DND-41 (cell line): ENCODE measurements around the gene ZSCAN10.
A peak's percentile ranks its signal among the peaks of the same experiment; 100 is the strongest.
"Not testable (repeated sequence)": the region's sequence is repeated elsewhere in the genome, so short reads cannot be mapped to it uniquely, and the experiment has no call there.

Experiments used
- ATAC-seq: fragments of 200-7000 bp; cut with Tn5 transposase; 3 replicates; pipeline ENCODE4 v1.9.1; 2021; ENCODE audit warnings: low read depth; ENCODE audit not compliant: insufficient read depth
- DNase-seq: peaks from one replicate; pipeline ENCODE4 v3.0.0-alpha.2; 2020
- H2AFZ ChIP-seq: 2 replicates; pipeline ENCODE4 v1.6.0; 2012; ENCODE audit warnings: low read depth, low read length
- H3K27ac ChIP-seq: 2 replicates; pipeline ENCODE4 v1.5.1; 2012; ENCODE audit warnings: low read length, inconsistent platforms
- H3K27me3 ChIP-seq: fragments of 200-600 bp; sonication (generic); 2 replicates; pipeline ENCODE4 v1.6.0; 2012; ENCODE audit warnings: low read length, mild to moderate bottlenecking, inconsistent platforms; ENCODE audit not compliant: insufficient read depth, poor library complexity
- H3K36me3 ChIP-seq: 2 replicates; pipeline ENCODE4 v1.5.1; 2012; ENCODE audit warnings: low read length, inconsistent platforms; ENCODE audit not compliant: insufficient read depth
- H3K4me1 ChIP-seq: 2 replicates; pipeline ENCODE4 v1.5.1; 2012; ENCODE audit warnings: mild to moderate bottlenecking, low read length; ENCODE audit not compliant: insufficient read depth
- H3K4me2 ChIP-seq: 2 replicates; pipeline ENCODE4 v1.6.0; 2012; ENCODE audit warnings: mild to moderate bottlenecking, moderate library complexity, low read length, inconsistent platforms; ENCODE audit not compliant: insufficient read depth
- H3K4me3 ChIP-seq, 2 experiments: fragments of 200-600 bp in 1 of 2; shearing (Covaris generic) in 1 of 2; 2 replicates each; pipeline ENCODE4 v1.5.1; 2012 to 2016; ENCODE audit warnings: inconsistent platforms in 2 of 2, low read length in 2 of 2, mild to moderate bottlenecking in 2 of 2, low read depth in 1 of 2, moderate library complexity in 1 of 2
- H3K79me2 ChIP-seq: 2 replicates; pipeline ENCODE4 v1.6.0; 2012; ENCODE audit warnings: low read length, inconsistent platforms; ENCODE audit not compliant: insufficient read depth
- H3K9ac ChIP-seq: 2 replicates; pipeline ENCODE4 v1.6.0; 2012; ENCODE audit warnings: low read depth, mild to moderate bottlenecking, inconsistent platforms, low read length, moderate library complexity
- H3K9me3 ChIP-seq: 2 replicates; pipeline ENCODE4 v1.5.1; 2012; ENCODE audit warnings: low read length, moderate library complexity, mild to moderate bottlenecking, inconsistent platforms; ENCODE audit not compliant: insufficient read depth, severe bottlenecking
- H4K20me1 ChIP-seq: 2 replicates; pipeline ENCODE4 v1.6.0; 2012; ENCODE audit warnings: low read length; ENCODE audit not compliant: insufficient read depth
- EZH2 ChIP-seq: IDR thresholded peaks from 3 replicates; pipeline ENCODE4 v1.6.1; 2012; ENCODE audit warnings: borderline replicate concordance, low read depth, mild to moderate bottlenecking, moderate library complexity, low read length, inconsistent platforms; ENCODE audit not compliant: severe bottlenecking
- TF ChIP-seq, protein P1 (sequence below): IDR thresholded peaks from 2 replicates; pipeline ENCODE4 v1.5.1; 2012; ENCODE audit warnings: borderline replicate concordance, low read length, moderate library complexity, mild to moderate bottlenecking; ENCODE audit not compliant: poor library complexity, severe bottlenecking; ENCODE audit errors: extremely low read depth

ZSCAN10 gene

DNA sequence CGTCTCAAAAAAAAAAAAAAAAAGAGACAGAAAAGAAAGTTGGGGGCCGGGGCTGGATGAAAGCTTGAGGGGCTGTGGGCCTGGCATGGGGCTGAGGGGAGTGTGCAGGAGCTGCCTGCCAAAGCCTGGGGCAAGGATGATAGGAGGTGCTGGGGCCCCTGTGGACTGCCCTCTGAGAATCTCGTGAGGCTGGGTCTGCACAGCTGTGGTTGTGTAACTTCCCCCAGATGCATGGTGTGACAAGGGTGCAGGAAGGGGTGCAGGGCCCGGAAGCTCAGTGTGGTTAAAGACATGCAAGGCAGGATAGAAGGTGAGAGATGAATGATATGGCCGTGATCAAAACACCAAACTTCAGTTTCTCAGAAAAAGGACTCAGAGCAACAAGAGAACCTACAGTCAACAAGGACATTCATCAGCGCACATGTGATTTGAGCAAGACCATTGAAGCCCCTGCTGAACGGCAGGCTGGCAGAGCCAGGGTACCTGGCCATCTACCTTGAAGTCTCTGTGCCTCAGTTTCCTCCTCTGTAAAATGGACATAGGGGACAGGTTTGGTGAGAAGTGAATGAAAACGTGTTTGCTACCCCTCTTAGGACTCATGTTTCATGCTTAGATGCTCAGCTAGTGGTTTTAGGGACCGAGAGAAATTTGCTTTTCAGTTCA lies 24.1 kb downstream of the ZSCAN10 start:
- TF ChIP-seq EZH2 = no peak
- TF ChIP-seq, protein P1, sequence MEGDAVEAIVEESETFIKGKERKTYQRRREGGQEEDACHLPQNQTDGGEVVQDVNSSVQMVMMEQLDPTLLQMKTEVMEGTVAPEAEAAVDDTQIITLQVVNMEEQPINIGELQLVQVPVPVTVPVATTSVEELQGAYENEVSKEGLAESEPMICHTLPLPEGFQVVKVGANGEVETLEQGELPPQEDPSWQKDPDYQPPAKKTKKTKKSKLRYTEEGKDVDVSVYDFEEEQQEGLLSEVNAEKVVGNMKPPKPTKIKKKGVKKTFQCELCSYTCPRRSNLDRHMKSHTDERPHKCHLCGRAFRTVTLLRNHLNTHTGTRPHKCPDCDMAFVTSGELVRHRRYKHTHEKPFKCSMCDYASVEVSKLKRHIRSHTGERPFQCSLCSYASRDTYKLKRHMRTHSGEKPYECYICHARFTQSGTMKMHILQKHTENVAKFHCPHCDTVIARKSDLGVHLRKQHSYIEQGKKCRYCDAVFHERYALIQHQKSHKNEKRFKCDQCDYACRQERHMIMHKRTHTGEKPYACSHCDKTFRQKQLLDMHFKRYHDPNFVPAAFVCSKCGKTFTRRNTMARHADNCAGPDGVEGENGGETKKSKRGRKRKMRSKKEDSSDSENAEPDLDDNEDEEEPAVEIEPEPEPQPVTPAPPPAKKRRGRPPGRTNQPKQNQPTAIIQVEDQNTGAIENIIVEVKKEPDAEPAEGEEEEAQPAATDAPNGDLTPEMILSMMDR = no peak
- peak overlapping the region; percentile 51 for H3K4me2 ChIP-seq
- no peaks in the 10 kb centered on the region for H3K36me3 ChIP-seq
- DNase-seq = peak; percentile 97
- no peak overlapping the region for H2AFZ ChIP-seq
- H3K4me3 ChIP-seq = peak overlapping the region in 1 of 2 experiments; percentile 38; a peak in 2 of 4 replicates
- peak overlapping the region; percentile 94 for H3K27ac ChIP-seq
- H4K20me1 ChIP-seq = no peaks in the 10 kb centered on the region
- H3K79me2 ChIP-seq = peaks cover 7% of the 10 kb centered on the region; the same call in 1 of the 2 replicates
- peak; percentile 90 for ATAC-seq
- peak overlapping the region; percentile 61 for H3K9ac ChIP-seq
- H3K27me3 ChIP-seq = no peaks in the 10 kb centered on the region
- H3K9me3 ChIP-seq = no peaks in the 10 kb centered on the region
- H3K4me1 ChIP-seq = peaks cover 92% of the 10 kb centered on the region

DNA sequence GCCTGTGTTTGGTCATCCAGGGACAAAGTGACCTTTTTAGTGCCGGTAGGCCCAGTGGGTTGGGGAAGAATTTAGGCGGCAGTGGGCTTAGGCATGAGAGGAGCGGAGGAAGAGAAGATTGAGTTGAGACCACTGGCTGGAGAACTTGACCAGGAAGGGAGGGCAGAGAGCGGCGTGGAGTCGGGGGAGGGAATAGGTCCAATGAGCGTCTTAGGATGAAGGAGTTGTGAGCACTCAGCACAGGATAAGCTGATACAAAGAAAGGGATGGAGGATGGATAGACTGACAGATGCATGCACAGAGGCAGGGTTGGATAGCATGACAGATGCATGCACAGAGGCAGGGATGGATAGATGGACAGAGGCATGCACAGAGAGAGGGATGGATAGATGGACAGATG lies 25.6 kb downstream of the ZSCAN10 start:
- no peak for TF ChIP-seq EZH2
- H3K27ac ChIP-seq = peak overlapping the region; percentile 94
- no peak for ATAC-seq

DNA sequence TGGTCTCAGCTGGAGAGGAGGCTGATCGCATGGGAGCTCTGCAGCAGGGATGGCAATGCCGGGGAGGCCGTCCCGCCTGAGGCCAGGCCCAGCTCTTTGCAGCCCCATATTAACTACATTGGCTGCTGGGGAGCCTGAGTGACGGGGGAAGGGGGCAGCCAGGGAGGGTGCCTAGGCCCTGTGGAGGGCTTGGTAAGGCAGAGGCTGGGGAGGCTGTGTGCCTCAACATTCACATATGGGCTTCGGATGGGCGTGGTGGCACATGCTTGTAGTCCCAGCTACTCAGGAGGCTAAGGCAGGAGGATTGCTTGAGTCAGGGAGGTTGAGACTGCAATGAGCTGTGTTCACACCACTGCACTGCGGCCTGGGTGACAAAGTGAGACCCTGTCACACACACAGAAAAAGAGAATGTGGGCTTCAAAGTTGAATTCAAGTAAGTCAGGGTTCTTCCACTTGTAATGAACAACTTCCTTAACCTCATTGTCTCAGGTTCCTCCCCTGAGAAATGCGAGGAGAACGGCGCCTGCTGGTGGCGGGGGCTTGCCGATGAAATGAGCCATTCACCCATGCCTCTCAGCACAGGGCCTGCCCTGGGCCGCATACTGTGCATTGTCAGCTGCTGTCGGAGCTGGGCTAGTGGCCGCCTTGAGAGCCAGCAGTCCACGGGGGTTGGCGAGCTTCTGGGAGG lies 26.4 kb downstream of the ZSCAN10 start:
- H3K4me3 ChIP-seq, H2AFZ ChIP-seq, H3K4me2 ChIP-seq, H4K20me1 ChIP-seq, DNase-seq, H3K9me3 ChIP-seq, H3K27me3 ChIP-seq: not testable (repeated sequence)
- Histone ChIP-seq H3K79me2 (peaks cover 17% of the 10 kb centered on the region), H3K9ac (peak overlapping the region; percentile 14; the same call in 1 of the 2 replicates), H3K27ac (peak overlapping the region; percentile 94), H3K4me1 (peaks cover 94% of the 10 kb centered on the region), H3K36me3 (peaks cover 19% of the 10 kb centered on the region)
- TF ChIP-seq, protein P1 = peak; percentile 2
- peak; percentile 15; the same call in 2 of the 3 replicates for ATAC-seq

More for the DNA sequence above, 25.6 kb downstream of the ZSCAN10 start:
- Histone ChIP-seq H2AFZ (no peak overlapping the region), H3K4me1 (peaks cover 94% of the 10 kb centered on the region), H3K79me2 (peaks cover 9% of the 10 kb centered on the region), H3K4me3 (peak overlapping the region in 1 of 2 experiments; percentile 26; a peak in 1 of 4 replicates), H4K20me1 (no peaks in the 10 kb centered on the region), H3K9ac (peak overlapping the region; percentile 14; the same call in 1 of the 2 replicates), H3K27me3 (no peaks in the 10 kb centered on the region), H3K9me3 (no peaks in the 10 kb centered on the region), H3K36me3 (peaks cover 12% of the 10 kb centered on the region), H3K4me2 (peak overlapping the region; percentile 51)
- DNase-seq = no peak

DNA sequence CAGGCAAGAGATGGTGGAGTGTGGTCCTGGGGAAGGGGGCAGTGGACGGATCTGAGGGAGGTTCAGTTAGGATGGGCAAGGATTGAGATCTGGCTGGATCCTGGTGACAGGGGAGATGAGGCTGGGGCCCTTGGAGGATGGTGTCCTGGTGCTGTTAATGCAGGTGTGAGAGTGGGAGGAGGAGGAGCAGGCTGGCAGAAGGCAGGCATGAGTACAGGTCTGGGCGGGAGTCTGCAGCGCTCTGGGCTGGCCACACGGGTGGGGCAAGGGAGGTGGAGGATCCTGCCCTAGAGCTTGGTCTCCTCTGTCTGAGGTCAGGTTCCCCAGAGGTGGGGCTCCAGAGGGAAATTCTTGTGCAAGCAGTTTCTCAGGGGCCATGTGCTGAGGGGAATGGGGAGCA lies 26.9 kb downstream of the ZSCAN10 start:
- ATAC-seq = peak; percentile 28
- peak; percentile 67 for DNase-seq
- H4K20me1 ChIP-seq, H3K9me3 ChIP-seq, H3K4me3 ChIP-seq, H3K27me3 ChIP-seq, H2AFZ ChIP-seq, H3K4me2 ChIP-seq: not testable (repeated sequence)
- peaks cover 25% of the 10 kb centered on the region for H3K36me3 ChIP-seq
- peak overlapping the region; percentile 17 for H3K9ac ChIP-seq
- peaks cover 94% of the 10 kb centered on the region for H3K4me1 ChIP-seq
- H3K27ac ChIP-seq = peak overlapping the region; percentile 80
- H3K79me2 ChIP-seq = peaks cover 22% of the 10 kb centered on the region
